Hepatocyte (in vitro differentiated cells): ENCODE results near the gene THBS2.

ENCODE experiments used
- EZH2 ChIP-seq: fragments of 200-600 bp; sonication (generic); IDR thresholded peaks from 2 replicates; pipeline ENCODE4 v1.6.1; 2016; ENCODE audit warnings: antibody characterized with exemption, mild to moderate bottlenecking, borderline replicate concordance
- EZH2phosphoT487 ChIP-seq: fragments of 200-600 bp; sonication (generic); IDR thresholded peaks from one replicate; pipeline ENCODE4 v1.6.1; 2018; ENCODE audit warnings: antibody characterized with exemption, mild to moderate bottlenecking, low read depth, moderate library complexity; ENCODE audit not compliant: unreplicated experiment, severe bottlenecking
- TF ChIP-seq, protein P1 (sequence below): fragments of 200-600 bp; sonication (generic); IDR thresholded peaks from 2 replicates; pipeline ENCODE4 v1.5.1; 2016; ENCODE audit warnings: antibody characterized with exemption, mild to moderate bottlenecking; ENCODE audit not compliant: poor library complexity

- TF ChIP-seq, protein P1, sequence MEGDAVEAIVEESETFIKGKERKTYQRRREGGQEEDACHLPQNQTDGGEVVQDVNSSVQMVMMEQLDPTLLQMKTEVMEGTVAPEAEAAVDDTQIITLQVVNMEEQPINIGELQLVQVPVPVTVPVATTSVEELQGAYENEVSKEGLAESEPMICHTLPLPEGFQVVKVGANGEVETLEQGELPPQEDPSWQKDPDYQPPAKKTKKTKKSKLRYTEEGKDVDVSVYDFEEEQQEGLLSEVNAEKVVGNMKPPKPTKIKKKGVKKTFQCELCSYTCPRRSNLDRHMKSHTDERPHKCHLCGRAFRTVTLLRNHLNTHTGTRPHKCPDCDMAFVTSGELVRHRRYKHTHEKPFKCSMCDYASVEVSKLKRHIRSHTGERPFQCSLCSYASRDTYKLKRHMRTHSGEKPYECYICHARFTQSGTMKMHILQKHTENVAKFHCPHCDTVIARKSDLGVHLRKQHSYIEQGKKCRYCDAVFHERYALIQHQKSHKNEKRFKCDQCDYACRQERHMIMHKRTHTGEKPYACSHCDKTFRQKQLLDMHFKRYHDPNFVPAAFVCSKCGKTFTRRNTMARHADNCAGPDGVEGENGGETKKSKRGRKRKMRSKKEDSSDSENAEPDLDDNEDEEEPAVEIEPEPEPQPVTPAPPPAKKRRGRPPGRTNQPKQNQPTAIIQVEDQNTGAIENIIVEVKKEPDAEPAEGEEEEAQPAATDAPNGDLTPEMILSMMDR = no peak
- TF ChIP-seq EZH2 = no peak
- TF ChIP-seq EZH2phosphoT487 = no peak
Measured at GRCh38 chr6:169199625-169200335, 53.9 kb downstream of the THBS2 start.
